Liver (tissue), 3 donors: Measurements from ENCODE around the gene PLIN4.

Experiments used
- EGR1 ChIP-seq, 2 donors: IDR thresholded peaks; 2 replicates each; pipeline ENCODE4 v1.6.1; 2016 to 2018; ENCODE audit warnings: antibody characterized with exemption in 2 of 2, low read depth in 2 of 2
- TF ChIP-seq, protein P1 (sequence below): fragments of 150-350 bp; IDR thresholded peaks from 2 replicates; pipeline ENCODE4 v1.5.1; 2017; ENCODE audit warnings: improper control_type of control experiment, low read depth, low read length; ENCODE audit not compliant: missing input control
- TF ChIP-seq, protein P2 (sequence below): IDR thresholded peaks from 2 replicates; pipeline ENCODE4 v1.6.1; 2016; ENCODE audit warnings: antibody characterized with exemption, mild to moderate bottlenecking
- donor health status: healthy.
- donor health status: healthy.

DNA sequence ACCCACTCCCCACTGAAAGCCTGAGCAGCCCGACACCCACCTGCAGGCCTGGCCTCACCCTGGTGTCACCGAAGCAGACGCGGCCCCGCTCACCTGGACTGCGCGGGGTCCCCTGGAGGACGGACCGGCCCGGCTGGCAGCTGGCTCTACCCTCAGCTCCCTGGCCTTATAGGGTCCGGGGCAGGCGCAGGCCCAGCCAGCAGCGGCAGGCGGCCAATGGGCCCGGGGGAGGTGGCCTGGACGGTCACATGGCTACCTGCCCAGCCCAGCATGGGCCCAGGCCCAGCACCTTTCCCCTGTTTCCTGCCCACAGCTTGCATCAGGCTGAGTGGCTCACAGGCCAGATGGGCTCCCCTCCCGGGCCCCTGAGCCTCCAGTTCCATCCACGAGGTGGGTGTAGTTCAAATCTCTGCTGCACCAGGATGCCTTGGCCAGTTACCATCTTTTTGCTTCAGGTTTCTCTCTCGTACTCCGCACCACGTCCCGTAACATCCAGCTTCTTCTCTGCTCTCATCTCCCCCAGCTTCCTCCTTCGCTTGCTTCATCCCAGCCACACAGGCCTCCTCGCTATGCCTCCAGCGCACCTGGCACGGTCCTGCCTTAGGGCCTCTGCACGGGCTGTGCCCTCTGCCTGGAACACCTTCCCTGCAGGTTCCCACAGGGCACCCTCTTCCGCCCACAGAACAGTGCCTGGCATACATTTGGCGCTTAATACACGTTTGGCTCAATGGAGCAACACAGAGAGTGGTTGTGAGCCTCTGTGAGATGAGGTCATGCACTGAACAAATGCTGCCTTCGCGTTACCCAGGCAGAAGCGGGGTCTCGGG lies at the start of gene PLIN4:
- peak in 1 of 2 donors; percentile 69 for TF ChIP-seq EGR1 (IDR thresholded peaks at IDR 0.05; ENCODE audit: low read depth in 2 of 2)
- TF ChIP-seq, protein P1, sequence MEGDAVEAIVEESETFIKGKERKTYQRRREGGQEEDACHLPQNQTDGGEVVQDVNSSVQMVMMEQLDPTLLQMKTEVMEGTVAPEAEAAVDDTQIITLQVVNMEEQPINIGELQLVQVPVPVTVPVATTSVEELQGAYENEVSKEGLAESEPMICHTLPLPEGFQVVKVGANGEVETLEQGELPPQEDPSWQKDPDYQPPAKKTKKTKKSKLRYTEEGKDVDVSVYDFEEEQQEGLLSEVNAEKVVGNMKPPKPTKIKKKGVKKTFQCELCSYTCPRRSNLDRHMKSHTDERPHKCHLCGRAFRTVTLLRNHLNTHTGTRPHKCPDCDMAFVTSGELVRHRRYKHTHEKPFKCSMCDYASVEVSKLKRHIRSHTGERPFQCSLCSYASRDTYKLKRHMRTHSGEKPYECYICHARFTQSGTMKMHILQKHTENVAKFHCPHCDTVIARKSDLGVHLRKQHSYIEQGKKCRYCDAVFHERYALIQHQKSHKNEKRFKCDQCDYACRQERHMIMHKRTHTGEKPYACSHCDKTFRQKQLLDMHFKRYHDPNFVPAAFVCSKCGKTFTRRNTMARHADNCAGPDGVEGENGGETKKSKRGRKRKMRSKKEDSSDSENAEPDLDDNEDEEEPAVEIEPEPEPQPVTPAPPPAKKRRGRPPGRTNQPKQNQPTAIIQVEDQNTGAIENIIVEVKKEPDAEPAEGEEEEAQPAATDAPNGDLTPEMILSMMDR: no peak
- TF ChIP-seq, protein P2, sequence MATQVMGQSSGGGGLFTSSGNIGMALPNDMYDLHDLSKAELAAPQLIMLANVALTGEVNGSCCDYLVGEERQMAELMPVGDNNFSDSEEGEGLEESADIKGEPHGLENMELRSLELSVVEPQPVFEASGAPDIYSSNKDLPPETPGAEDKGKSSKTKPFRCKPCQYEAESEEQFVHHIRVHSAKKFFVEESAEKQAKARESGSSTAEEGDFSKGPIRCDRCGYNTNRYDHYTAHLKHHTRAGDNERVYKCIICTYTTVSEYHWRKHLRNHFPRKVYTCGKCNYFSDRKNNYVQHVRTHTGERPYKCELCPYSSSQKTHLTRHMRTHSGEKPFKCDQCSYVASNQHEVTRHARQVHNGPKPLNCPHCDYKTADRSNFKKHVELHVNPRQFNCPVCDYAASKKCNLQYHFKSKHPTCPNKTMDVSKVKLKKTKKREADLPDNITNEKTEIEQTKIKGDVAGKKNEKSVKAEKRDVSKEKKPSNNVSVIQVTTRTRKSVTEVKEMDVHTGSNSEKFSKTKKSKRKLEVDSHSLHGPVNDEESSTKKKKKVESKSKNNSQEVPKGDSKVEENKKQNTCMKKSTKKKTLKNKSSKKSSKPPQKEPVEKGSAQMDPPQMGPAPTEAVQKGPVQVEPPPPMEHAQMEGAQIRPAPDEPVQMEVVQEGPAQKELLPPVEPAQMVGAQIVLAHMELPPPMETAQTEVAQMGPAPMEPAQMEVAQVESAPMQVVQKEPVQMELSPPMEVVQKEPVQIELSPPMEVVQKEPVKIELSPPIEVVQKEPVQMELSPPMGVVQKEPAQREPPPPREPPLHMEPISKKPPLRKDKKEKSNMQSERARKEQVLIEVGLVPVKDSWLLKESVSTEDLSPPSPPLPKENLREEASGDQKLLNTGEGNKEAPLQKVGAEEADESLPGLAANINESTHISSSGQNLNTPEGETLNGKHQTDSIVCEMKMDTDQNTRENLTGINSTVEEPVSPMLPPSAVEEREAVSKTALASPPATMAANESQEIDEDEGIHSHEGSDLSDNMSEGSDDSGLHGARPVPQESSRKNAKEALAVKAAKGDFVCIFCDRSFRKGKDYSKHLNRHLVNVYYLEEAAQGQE: peak; percentile 84
